Activated naive CD8-positive, alpha-beta T cell treated with anti-CD3 and anti-CD28 coated beads, Interleukin-2, amount 10 ng/mL, durations not matched to agents 7 days and 5 days (primary cell): ENCODE data around the gene SERPINB1. TPM values are rescaled to one million over a fixed set of nuclear protein-coding genes. Genes with fewer than 3 reads are reported as not detected.
A peak's percentile ranks its signal among the peaks of the same experiment; 100 is the strongest.
"Not testable (repeated sequence)": the region's sequence is repeated elsewhere in the genome, so short reads cannot be mapped to it uniquely, and the experiment has no call there.

ENCODE experiments used
- ATAC-seq: fragments of 150-1000 bp; cut with Tn5 transposase; one replicate; pipeline ENCODE4 v1.10.0; 2021; ENCODE audit warnings: low read depth, moderate library complexity
- POLR2A ChIA-PET: fragments of 350-600 bp; sonication (Branson Sonifier 250); formaldehyde crosslinking; loops from one replicate; lab custom pipeline; 2021; ENCODE audit warnings: antibody characterized with exemption; lab: Charles Lee
- DNase-seq: peaks from one replicate; pipeline ENCODE4 v3.0.0; 2021
- H3K27ac Mint-ChIP-seq: one replicate; pipeline ENCODE4 v1.8.0; 2022; ENCODE audit warnings: mild to moderate bottlenecking, mixed read lengths
- H3K27me3 Mint-ChIP-seq: one replicate; pipeline ENCODE4 v1.8.0; 2022; ENCODE audit warnings: mild to moderate bottlenecking, moderate library complexity, mixed read lengths
- H3K36me3 Mint-ChIP-seq: one replicate; pipeline ENCODE4 v1.8.0; 2021; ENCODE audit warnings: mild to moderate bottlenecking, mixed read lengths
- H3K4me1 Mint-ChIP-seq: one replicate; pipeline ENCODE4 v1.8.0; 2021; ENCODE audit warnings: mixed read lengths
- H3K4me3 Mint-ChIP-seq: one replicate; pipeline ENCODE4 v1.8.0; 2022; ENCODE audit warnings: mild to moderate bottlenecking, moderate library complexity, mixed read lengths
- H3K9me3 Mint-ChIP-seq: one replicate; pipeline ENCODE4 v1.8.0; 2021; ENCODE audit warnings: mixed read lengths
- total RNA-seq, 2 experiments: library from RNA; stranded (reverse); gene quantifications; one replicate each; pipeline ENCODE4 v1.2.3, GENCODE V29; 2021

SERPINB1 gene
- total RNA-seq, 2 experiments from 2014 or later = 58.6 to 59.8 TPM

DNA sequence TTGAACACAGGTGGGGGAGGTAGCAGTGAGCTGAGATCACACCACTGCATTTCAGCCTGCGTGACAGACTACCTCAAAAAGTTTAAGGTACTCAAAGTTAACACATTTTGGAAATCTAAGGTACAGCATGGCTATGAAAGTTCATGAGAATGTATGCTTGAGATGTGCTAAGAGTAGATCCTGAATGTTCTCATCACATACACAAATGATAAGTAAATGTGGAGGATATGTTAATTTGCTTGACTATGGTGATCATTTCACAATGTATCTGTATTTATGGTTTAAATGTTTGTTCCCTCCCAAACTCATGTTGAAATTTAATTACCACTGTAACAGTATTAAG is 20.1 kb upstream of the SERPINB1 start:
- POLR2A ChIA-PET = interaction anchor here (0.6 to 2.2 kb wide), 5 partner anchors 8 to 78 kb away, joined by 3 to 7 read pairs (median 6); partner anchors contain the start of gene SERPINB9
- Mint-ChIP-seq H3K27me3 (no peaks in the 10 kb centered on the region), H3K4me3 (peak overlapping the region; percentile 82), H3K4me1 (peaks cover 68% of the 10 kb centered on the region), H3K9me3 (peaks cover 4% of the 10 kb centered on the region), H3K36me3 (peaks cover 29% of the 10 kb centered on the region), H3K27ac (peak overlapping the region; percentile 100)
- DNase-seq = no peak
- no peak for ATAC-seq

DNA sequence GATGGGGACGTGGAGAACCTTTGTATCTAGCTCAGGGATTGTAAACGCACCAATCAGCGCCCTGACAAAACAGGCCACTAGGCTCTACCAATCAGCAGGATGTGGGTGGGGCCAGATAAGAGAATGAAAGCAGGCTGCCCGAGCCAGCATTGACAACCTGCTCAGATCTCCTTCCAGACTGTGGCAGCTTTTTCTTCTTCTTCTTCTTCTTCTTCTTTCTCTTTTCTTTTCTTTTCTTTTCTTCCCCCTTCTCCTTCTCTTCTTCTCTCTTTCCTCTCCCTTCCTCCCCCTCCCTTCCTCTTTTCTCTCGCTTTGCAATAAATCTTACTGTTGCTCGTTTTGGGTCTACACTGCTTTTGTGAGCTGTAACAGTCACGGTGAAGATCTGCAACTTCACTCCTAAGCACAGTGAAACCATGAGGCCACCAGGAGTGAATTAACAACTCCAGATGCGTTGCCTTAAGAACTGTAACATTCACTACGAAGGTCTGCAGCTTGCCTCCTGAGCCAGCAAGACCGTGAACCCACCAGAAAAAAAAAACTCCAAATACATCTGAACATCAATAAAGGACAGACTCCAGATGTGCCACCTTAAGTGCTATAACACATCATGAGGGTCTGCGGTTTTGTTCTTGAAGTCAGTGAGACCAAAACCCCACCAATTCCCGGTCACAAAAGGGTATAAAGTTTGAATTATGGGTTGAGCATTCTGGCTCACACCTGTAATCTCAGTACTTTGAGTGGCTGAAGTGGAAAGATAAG is 19.6 kb upstream of the SERPINB1 start:
- DNase-seq = no peak
- POLR2A ChIA-PET = interaction anchor here (0.6 to 2.2 kb wide), 8 partner anchors 8 to 128 kb away, joined by 3 to 7 read pairs (median 4); partner anchors contain the start of gene SERPINB9
- peak overlapping the region; percentile 82 for H3K4me3 Mint-ChIP-seq

DNA sequence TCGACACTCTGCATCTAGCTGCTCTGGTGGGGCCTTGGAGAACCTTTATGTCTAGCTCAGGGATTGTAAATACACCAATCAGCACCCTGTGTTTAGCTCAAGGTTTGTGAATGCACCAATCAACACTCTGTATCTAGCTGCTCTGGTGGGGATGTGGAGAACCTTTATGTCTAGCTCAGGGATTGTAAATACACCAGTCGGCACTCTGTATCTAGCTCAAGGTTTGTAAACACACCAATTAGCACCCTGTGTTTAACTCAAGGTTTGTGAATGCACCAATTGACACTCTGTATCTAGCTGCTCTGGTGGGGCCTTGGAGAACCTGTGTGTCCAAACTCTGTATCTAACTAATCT is 19.0 kb upstream of the SERPINB1 start:
- ATAC-seq, DNase-seq, H3K27me3 Mint-ChIP-seq, H3K9me3 Mint-ChIP-seq: not testable (repeated sequence)
- H3K4me1 Mint-ChIP-seq = peaks cover 76% of the 10 kb centered on the region
- H3K4me3 Mint-ChIP-seq = peak overlapping the region; percentile 82
- H3K36me3 Mint-ChIP-seq = peaks cover 29% of the 10 kb centered on the region
- POLR2A ChIA-PET = interaction anchor here (0.6 to 2.2 kb wide), 7 partner anchors 9 to 128 kb away, joined by 3 to 7 read pairs (median 4); no protein-coding TSS in a partner anchor
- H3K27ac Mint-ChIP-seq = peak overlapping the region; percentile 100

More for the DNA sequence above, 19.6 kb upstream of the SERPINB1 start:
- Mint-ChIP-seq H3K4me1 (peaks cover 73% of the 10 kb centered on the region), H3K9me3 (peaks cover 4% of the 10 kb centered on the region), H3K27ac (peak overlapping the region; percentile 100), H3K36me3 (peaks cover 29% of the 10 kb centered on the region), H3K27me3 (no peaks in the 10 kb centered on the region)
- no peak for ATAC-seq

DNA sequence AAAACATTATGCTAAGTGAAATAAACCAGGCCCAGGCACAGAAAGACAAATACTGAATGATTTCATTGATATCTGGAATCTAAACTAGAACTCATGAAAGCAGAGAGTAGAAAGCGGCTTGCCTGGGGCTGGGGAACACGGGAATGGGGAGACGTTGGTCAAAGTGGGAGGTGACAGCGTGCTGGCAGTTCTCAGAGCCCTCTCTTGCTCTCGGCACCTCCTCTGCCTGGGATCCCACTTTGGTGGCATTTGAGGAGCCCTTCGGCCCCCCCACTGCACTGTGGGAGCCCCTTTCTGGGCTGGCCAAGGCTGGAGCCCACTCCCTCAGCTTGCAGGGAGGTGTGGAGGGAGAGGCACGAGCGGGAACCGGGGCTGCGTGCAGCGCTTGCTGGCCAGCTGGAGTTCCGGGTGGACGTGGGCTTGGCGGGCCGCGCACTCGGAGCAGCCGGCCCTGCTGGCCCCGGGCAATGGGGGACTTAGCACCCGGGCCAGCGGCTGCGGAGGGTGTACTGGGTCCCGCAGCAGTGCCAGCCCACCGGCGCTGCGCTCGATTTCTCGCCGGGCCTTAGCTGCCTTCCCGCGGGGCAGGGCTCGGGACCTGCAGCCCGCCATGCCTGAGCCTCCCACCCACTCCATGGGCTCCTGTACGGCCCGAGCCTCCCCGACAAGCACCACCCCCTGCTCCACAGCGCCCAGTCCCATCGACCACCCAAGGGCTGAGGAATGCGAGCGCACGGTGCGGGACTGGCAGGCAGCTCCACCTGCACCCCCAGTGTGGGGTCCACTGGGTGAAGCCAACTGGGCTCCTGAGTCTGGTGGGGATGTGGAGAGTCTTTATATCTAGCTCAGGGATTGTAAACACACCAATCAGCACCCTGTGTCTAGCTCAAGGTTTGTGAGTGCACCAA is 18.4 kb upstream of the SERPINB1 start:
- Mint-ChIP-seq H3K27ac (peak overlapping the region; percentile 100), H3K36me3 (peaks cover 29% of the 10 kb centered on the region), H3K4me1 (peaks cover 81% of the 10 kb centered on the region), H3K4me3 (peak overlapping the region; percentile 48)
- DNase-seq, H3K27me3 Mint-ChIP-seq, ATAC-seq, H3K9me3 Mint-ChIP-seq: not testable (repeated sequence)
- POLR2A ChIA-PET = interaction anchor here (1.5 to 2.2 kb wide), 2 partner anchors 10 to 80 kb away, joined by 4 to 6 read pairs; no protein-coding TSS in a partner anchor

DNA sequence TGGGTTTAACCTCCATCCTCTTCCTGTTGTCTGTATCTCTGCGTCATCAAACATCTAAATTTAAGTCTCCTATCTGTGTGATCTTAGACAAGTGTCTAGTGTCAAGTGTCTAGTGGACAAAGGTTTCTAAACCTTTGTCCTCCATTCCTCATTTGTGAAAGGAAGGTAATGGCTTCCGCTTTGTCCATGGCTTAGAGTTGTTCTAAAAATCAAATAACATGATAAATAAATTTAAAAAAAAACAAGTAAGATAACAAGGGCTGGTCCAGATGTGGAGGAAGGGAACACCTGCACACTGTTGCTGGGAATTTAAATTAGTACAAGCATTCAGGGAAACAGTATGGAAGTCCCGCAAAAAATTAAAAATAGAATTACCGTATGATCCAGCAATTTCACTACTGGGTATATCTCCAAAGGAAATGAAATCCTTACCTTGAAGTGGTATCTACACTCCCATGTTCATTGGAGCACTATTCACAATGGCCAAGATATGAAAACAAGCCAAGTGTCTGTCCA is 17.6 kb upstream of the SERPINB1 start:
- POLR2A ChIA-PET = interaction anchor here (0.6 to 3.0 kb wide), 14 partner anchors 10 to 183 kb away, joined by 3 to 39 read pairs (median 16); partner anchors contain the start of genes SERPINB1 and SERPINB9
- no peak for DNase-seq
- ATAC-seq = no peak
- Mint-ChIP-seq H3K27me3 (no peaks in the 10 kb centered on the region), H3K4me1 (peaks cover 85% of the 10 kb centered on the region), H3K9me3 (peaks cover 4% of the 10 kb centered on the region), H3K36me3 (peaks cover 25% of the 10 kb centered on the region), H3K27ac (peak overlapping the region; percentile 100), H3K4me3 (peak overlapping the region; percentile 90)

DNA sequence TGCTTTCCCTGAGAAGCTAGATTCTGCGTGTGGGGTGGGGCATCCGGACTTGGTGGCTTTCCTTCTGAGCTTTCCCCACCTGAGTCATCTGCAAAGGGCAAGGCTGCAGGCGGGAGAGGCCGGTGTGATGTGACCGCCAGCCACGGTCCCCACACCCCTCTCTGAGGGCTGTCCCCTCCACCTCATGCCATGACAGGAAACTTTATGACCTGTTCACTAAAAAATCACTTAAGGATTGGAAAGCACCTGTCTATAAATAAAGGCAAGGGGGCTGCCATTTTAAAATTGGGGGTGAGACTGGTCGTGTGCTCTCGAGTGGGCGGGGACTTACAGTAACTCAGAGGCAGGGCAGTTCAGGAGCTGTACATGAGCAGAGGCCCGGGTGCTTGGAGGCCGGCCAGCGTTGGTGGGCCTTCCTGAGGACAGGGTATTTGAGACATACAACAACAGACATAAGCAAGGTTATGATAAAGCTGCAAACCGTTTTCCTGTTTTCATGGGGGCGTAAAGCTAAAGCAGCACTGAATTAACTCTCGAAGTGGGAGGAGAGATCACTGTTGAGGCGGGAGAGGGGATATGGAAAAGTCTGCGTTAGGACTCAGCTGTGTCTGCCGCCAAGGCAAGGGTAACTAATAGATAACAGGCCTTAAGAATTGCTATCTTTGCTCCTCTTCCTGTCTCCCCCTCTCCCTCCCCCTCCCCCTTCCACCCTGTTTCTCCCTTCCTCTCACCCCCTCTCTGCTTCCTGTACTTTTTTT is 16.1 kb upstream of the SERPINB1 start:
- no peaks in the 10 kb centered on the region for H3K27me3 Mint-ChIP-seq
- ATAC-seq = peak; percentile 48
- peaks cover 86% of the 10 kb centered on the region for H3K4me1 Mint-ChIP-seq
- DNase-seq = peak; percentile 74
- POLR2A ChIA-PET = interaction anchor here (0.7 to 3.0 kb wide), 15 partner anchors 8 to 132 kb away, joined by 3 to 39 read pairs (median 15); partner anchors contain the start of genes SERPINB1 and SERPINB9
- H3K9me3 Mint-ChIP-seq = peaks cover 4% of the 10 kb centered on the region
- H3K27ac Mint-ChIP-seq = peak overlapping the region; percentile 100
- peak overlapping the region; percentile 90 for H3K4me3 Mint-ChIP-seq
- H3K36me3 Mint-ChIP-seq = peaks cover 18% of the 10 kb centered on the region

DNA sequence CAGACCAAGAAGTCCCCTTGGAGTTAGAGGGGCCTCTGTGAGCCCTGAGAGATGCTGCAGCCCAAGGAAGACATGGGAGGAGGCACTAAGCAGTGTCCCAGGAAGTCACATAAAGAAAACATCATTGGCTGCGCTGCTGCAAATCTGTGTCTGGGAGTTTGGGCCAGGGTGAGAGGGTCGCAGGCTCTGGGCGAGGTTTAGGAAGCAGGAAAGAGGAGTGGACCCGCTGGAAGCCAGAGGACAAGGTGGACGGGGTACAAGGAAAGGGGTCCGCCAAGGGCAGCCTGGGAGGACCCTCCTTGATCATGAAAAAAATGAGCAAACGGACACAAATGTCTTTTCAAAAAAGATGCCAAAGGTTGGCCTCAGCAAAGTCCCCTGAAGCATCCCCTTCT is 15.5 kb upstream of the SERPINB1 start:
- no peak for ATAC-seq
- Mint-ChIP-seq H3K4me1 (peaks cover 83% of the 10 kb centered on the region), H3K36me3 (peaks cover 15% of the 10 kb centered on the region), H3K27ac (peak overlapping the region; percentile 100), H3K27me3 (no peaks in the 10 kb centered on the region), H3K9me3 (peaks cover 4% of the 10 kb centered on the region), H3K4me3 (peak overlapping the region; percentile 90)
- POLR2A ChIA-PET = interaction anchor here (1.4 to 3.6 kb wide), 13 partner anchors 9 to 132 kb away, joined by 3 to 39 read pairs (median 16); partner anchors contain the start of genes SERPINB1 and SERPINB9
- DNase-seq = no peak

DNA sequence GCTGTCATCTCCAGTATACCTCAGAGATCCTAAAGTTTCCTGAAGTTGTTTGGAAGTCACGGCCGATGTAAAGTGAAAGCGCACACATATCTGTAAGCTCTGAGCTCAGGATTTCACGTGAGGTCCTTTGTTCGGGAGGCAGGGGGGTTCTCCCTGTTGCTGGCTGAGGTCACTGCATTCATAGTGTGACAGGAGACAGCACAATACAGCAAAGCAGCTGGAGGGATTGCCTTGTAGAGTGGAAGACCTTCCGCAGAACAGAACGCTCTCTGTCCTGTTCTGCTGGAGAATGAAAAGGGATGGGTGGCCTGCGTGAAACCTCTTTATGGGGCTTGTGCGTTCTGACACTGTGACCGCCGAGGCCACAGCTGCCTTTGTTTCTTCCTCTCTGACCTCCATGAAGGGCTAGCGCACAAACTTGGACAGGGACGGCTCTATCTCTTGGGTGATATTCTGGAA is 13.4 kb upstream of the SERPINB1 start:
- peaks cover 1% of the 10 kb centered on the region for H3K9me3 Mint-ChIP-seq
- no peak for ATAC-seq
- H3K4me3 Mint-ChIP-seq = peak overlapping the region; percentile 60
- H3K27me3 Mint-ChIP-seq = no peaks in the 10 kb centered on the region
- H3K4me1 Mint-ChIP-seq = peaks cover 71% of the 10 kb centered on the region
- POLR2A ChIA-PET = interaction anchor here (0.9 to 3.6 kb wide), 6 partner anchors 14 to 135 kb away, joined by 3 to 11 read pairs (median 7); partner anchors contain the start of gene SERPINB9
- no peak for DNase-seq
- H3K36me3 Mint-ChIP-seq = peaks cover 2% of the 10 kb centered on the region
- H3K27ac Mint-ChIP-seq = peak overlapping the region; percentile 95

DNA sequence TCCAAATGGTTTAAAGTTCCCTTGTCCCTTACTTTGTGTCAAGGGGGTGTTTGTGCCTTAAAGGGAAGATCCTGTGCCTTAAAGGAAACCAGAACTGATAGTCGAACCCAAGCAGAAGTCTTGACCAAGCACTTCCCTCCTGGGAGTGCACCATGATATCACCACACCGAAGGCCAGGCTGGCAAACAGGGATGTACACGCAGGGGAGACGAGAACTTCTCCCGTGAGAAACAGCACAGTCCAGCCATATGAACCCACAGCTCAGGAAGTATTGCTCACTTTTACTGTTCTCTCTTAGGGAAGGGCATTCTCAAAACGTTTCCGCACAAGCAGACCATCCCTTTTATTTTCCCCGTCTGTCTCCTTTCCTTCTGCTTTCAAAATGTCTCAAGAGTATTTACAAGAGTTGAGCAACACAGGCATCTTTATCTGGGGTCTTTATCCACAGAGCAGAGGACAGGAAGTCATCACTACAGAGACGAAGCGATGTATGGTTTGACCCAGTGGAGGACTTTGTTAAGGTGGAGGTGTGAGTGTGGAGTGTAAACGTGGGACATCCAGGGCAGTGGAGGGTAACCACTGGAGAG is 12.8 kb upstream of the SERPINB1 start:
- Mint-ChIP-seq H3K9me3 (no peaks in the 10 kb centered on the region), H3K27ac (peak overlapping the region; percentile 95), H3K27me3 (no peaks in the 10 kb centered on the region), H3K4me3 (peak overlapping the region; percentile 60), H3K36me3 (no peaks in the 10 kb centered on the region), H3K4me1 (peaks cover 68% of the 10 kb centered on the region)
- POLR2A ChIA-PET = interaction anchor here (0.6 to 3.6 kb wide), 6 partner anchors 14 to 135 kb away, joined by 3 to 11 read pairs (median 8); partner anchors contain the start of gene SERPINB9
- DNase-seq (no peak), ATAC-seq (no peak)

DNA sequence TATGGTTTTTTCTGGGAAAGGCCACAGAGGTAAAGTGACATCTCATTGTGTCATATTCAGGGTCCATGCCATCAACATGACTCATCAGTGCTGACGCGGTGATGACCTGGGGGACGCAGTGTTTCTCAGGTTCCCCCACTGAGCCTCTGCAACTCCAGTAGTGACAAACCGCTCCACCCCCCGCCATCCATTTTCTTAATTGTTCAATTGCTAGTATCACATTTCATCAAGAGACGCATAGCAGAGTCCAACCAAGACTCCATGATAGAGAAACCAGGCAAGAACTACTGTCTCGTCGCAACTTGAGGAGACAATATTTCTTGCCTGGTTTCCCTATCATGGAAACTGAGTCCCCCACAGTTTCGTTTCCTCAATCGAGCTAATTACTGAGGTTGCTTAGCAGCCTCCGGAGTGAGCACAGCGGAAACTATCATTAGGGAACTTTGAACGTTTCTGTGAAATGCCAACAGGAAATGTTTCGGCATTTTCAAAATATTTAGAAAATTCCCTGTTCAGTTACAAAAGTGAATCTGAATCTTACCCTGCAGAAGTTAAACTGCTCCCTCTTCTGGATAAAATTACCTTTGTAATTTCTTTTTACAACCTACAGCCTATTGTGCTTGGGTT is 12.2 kb upstream of the SERPINB1 start:
- Mint-ChIP-seq H3K9me3 (no peaks in the 10 kb centered on the region), H3K4me3 (peak overlapping the region; percentile 60), H3K27me3 (no peaks in the 10 kb centered on the region), H3K36me3 (peaks cover 3% of the 10 kb centered on the region), H3K27ac (peak overlapping the region; percentile 95), H3K4me1 (peaks cover 66% of the 10 kb centered on the region)
- DNase-seq = peak; percentile 67
- POLR2A ChIA-PET = interaction anchor here (0.6 to 3.6 kb wide), 5 partner anchors 15 to 136 kb away, joined by 3 to 11 read pairs (median 9); partner anchors contain the start of gene SERPINB9
- ATAC-seq = peak; percentile 46

DNA sequence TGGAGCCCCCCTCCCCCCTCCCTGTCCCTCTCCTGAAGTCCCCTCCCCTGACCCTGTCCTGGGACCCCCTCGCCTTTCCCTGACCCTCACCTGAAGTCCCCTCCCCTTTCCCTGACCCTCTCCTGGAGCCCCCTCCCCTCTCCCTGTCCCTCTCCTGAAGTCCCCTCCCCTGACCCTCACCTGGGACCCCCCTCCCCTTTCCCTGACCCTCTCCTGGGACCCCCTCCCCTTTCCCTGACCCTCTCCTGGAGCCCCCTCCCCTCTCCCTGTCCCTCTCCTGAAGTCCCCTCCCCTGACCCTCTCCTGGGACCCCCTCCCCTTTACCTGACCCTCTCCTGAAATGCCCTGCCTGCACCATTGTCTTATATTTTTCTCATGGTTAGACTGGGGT is 11.7 kb upstream of the SERPINB1 start:
- not testable (repeated sequence) for ATAC-seq, DNase-seq, H3K27me3 Mint-ChIP-seq, H3K36me3 Mint-ChIP-seq, H3K9me3 Mint-ChIP-seq
- peak overlapping the region; percentile 60 for H3K4me3 Mint-ChIP-seq
- POLR2A ChIA-PET = interaction anchor here (1.8 to 3.6 kb wide), 2 partner anchors 83 to 87 kb away, joined by 9 to 11 read pairs; no protein-coding TSS in a partner anchor
- H3K4me1 Mint-ChIP-seq = peaks cover 66% of the 10 kb centered on the region
- peak overlapping the region; percentile 95 for H3K27ac Mint-ChIP-seq
